ENCODE results near the gene CD2.

GRCh38 chr1:116769994-116770393, 15.8 kb downstream of the CD2 start:
- TF ChIP-seq CTCF (IDR thresholded peaks at IDR 0.05) (no peak), POLR2A (IDR thresholded peaks at IDR 0.05) (no peak)

Data from uterus (tissue), 2 donors.